WI38 (cell line): ENCODE results near the gene POLR1E.
A peak's percentile ranks its signal among the peaks of the same experiment; 100 is the strongest.

ENCODE experiments used
- H3K4me3 ChIP-seq: 2 replicates; pipeline ENCODE4 v1.5.1; 2011; ENCODE audit warnings: low read depth, mild to moderate bottlenecking, control low read depth, low read length
- TF ChIP-seq, protein P1 (sequence below): IDR thresholded peaks from 2 replicates; pipeline ENCODE4 v1.5.1; 2012; ENCODE audit warnings: low read depth, mild to moderate bottlenecking, control low read depth, low read length

Gene POLR1E, protein sequence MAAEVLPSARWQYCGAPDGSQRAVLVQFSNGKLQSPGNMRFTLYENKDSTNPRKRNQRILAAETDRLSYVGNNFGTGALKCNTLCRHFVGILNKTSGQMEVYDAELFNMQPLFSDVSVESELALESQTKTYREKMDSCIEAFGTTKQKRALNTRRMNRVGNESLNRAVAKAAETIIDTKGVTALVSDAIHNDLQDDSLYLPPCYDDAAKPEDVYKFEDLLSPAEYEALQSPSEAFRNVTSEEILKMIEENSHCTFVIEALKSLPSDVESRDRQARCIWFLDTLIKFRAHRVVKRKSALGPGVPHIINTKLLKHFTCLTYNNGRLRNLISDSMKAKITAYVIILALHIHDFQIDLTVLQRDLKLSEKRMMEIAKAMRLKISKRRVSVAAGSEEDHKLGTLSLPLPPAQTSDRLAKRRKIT

DNA sequence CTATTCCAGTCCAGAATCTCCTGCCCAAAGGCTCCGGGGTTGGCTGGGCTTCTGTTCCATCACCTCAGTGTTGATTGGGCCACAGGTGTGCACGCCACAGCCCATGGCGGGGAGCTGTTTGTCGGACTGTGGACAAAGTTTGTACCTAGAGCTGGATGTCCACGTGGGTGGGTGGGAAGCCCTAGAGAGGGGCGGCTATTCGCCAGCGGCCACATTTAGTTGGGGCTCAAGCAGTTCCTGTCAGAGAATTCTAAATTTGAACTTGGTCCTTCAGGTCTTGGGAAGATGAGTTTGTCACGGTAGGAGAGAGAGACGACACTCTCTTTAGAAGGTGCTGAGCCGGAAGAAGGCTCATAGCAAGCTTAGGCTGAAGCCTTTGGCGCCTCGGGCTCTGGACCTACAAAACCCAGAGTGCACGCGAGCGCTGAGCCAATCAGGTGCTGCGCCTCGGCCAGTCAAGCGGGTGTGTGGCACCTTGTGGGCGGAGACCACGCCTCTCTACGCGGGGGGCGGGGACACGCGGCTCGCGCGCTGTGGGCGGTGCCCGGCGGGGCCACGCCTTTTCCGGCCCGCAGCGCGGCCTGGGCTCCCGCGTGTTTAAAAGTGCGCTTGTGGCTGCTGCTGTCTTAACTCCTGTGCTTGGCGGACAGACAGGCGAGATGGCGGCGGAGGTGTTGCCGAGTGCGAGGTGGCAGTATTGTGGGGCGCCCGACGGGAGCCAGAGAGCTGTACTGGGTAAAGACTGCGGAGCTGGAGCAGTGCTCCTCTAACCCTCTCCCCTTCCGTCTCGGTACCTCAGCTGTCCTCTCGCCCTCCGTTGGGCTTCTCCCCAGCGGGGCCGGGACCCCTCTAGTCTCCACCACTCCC, at the start of gene POLR1E:
TSS of gene POLR1E (plus strand) at position 560 of the 867 bp plus-strand sequence. CDS start at position 660, 100 bp downstream.
- TF ChIP-seq, protein P1, sequence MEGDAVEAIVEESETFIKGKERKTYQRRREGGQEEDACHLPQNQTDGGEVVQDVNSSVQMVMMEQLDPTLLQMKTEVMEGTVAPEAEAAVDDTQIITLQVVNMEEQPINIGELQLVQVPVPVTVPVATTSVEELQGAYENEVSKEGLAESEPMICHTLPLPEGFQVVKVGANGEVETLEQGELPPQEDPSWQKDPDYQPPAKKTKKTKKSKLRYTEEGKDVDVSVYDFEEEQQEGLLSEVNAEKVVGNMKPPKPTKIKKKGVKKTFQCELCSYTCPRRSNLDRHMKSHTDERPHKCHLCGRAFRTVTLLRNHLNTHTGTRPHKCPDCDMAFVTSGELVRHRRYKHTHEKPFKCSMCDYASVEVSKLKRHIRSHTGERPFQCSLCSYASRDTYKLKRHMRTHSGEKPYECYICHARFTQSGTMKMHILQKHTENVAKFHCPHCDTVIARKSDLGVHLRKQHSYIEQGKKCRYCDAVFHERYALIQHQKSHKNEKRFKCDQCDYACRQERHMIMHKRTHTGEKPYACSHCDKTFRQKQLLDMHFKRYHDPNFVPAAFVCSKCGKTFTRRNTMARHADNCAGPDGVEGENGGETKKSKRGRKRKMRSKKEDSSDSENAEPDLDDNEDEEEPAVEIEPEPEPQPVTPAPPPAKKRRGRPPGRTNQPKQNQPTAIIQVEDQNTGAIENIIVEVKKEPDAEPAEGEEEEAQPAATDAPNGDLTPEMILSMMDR: no peak
- H3K4me3 ChIP-seq: peak within 1 kb of the TSS; percentile 88

DNA sequence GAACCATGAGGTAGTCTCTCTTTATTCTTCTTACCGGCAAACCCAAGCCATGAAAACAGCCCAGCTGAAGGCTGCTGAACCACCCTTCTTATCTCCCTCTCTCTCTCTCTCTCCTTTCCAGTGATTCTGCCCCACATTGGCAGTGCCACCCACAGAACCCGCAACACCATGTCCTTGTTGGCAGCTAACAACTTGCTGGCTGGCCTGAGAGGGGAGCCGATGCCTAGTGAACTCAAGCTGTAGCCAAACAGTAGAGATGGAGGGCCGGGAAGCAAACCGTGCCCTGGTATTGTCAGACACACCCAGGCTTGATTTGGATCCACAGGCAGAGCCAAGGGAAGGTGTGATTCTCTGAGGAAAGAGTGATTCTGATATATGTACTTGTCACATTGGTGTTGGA, 49.2 kb upstream of the POLR1E start:
- H3K4me3 ChIP-seq: no peak overlapping the region
- TF ChIP-seq, protein P1: no peak

DNA sequence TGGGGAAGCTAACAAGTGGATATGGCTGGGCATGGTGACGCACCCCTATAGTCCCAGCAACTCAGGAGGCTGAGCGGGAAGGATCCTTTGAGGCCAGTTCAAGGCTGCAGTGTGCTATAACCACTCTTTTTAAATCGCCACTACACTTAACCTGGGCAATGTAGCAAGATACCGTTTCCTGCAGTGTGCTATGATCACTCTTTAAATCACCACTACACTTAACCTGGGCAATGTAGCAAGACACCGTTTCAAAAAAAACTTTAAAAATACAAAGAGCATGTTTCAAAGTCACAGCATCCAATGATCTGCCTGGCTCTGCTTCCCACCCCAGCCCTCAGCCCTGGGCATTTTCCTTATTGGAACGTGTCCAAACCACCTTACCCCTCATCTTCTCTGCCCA, 48.7 kb upstream of the POLR1E start:
- TF ChIP-seq, protein P1: no peak
- H3K4me3 ChIP-seq: no peak overlapping the region

DNA sequence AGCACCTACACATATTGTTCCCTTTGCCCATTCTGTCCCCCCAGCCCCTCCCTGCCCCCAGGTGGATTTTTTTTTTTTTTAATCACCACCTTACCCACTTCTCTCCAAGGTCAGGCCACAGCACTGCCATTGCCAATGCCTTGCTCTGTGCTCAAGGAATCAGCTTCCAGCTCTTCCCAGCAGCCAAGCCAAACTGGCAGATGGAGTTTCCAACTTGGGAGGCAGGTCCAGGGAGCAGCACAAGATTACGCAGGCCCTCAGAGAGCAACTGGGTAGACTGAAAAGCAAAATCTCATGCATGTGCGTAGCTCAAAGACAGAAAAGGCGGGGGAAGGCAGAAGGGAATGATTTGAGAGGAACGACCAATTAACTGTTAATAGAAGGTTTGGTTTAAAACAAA, 48.1 kb upstream of the POLR1E start:
- TF ChIP-seq, protein P1: no peak

DNA sequence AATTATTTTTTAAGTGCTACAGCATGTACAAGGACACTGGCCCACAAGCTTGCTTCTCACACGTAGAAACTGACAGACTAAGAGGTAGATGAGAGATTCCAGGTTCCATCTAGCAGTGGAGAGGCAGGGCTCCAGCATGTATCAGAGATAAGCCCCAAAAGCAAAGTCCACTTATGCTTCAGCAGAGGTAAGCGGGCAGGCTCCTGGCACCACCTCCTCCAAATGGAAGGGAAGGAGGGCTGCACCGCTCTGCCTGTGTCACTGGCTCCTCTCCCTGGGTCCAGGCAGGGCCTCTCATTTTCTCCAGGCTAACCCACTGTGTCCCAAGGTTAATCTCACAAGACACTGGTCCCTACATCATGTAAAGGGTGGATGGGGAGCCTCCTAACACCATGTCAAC, 47.4 kb upstream of the POLR1E start:
- TF ChIP-seq, protein P1: no peak
- H3K4me3 ChIP-seq: no peak overlapping the region

More for the DNA sequence above, 48.1 kb upstream of the POLR1E start:
- no peak overlapping the region for H3K4me3 ChIP-seq

DNA sequence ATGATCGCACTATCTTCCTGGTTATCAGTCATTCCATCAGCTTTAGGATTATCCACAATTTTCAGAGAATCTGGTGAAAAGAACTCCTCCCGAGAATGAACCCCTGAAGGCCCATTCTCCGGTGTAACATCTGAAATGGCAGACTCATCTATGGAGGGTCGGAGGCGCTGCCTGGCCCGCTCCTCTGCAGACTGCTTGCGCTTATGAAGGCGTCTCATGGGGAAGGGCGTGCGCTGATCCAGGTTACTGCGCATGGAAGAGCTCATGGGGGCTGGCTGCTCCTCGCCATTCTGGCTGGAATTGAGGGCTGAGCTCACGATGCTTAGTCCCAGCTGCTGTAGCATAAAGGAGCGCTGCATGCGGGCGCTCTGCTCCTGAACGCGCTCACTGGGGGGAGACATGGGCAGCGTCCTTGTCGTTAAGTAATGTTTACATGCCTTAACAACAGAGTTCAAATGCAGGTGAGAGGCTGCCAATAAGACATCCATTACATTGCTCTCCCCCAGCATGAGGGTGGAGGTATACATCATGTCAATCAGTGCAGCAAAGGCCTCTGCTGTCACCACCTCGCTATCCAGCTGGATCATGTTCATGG, 43.9 kb upstream of the POLR1E start:
- no peak overlapping the region for H3K4me3 ChIP-seq
- TF ChIP-seq, protein P1: no peak

DNA sequence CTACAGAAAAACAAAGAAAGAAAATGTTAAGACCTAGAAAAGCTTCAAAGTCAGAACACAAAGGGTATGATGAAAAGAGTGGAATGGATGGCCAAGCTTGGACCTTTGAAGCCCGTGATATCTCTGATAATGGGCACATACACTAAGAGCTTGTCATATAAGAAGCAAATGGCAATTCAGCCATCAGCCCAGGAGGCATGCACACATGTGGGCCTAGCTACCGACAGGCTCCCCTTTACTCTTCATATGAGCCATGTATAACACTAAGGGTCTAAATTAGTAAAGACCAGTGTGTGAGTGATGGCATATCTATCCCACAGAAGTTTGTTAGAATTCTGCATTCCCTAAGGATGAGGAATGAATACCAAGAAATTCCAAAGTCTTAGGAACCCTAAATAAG, 43.2 kb upstream of the POLR1E start:
- no peak overlapping the region for H3K4me3 ChIP-seq
- TF ChIP-seq, protein P1: no peak
